K562 (cell line): ENCODE results near the gene DENND1A. TPM values are rescaled to one million over a fixed set of nuclear protein-coding genes. Genes with fewer than 3 reads are reported as not detected.

Experiments used
- ATAC-seq: fragments of 200-7000 bp; cut with Tn5 transposase; 3 replicates; pipeline ENCODE4 v1.9.1; 2020; ENCODE audit warnings: moderate library complexity
- BruUV-seq: library from RNA; stranded (reverse); fragments of 400-500 nt; replicated peaks from 2 replicates; lab custom pipeline; 2021; lab: Mats Ljungman, UMichigan
- CTCF ChIA-PET: fragments of 300-600 bp; formaldehyde crosslinking; extraction: SDS; loops from one replicate; lab custom pipeline; 2021; ENCODE audit warnings: low intra/inter-chr PET ratio; lab: Yijun Ruan, JAX
- POLR2A ChIA-PET: fragments of 300-600, 350-650 bp; sonication (Branson Sonifier 250); formaldehyde crosslinking; extraction: SDS; loops from one replicate; lab custom pipeline; 2021; ENCODE audit warnings: antibody characterized with exemption, inconsistent platforms; lab: Yijun Ruan, JAX
- DNase-seq, 4 experiments: peaks; one replicate each; pipeline versions ENCODE4 v3.0.0 to v3.0.0-alpha.2; 2011 to 2018; ENCODE audit warnings: low spot score in 3 of 4, mixed read lengths in 3 of 4; ENCODE audit errors: extremely low read depth in 1 of 4
- FAIRE-seq: peaks from 2 replicates; lab custom pipeline; 2011; peaks lifted over from hg19 to GRCh38; lab: Jason Lieb, UNC
- H2AFZ ChIP-seq: 2 replicates; pipeline ENCODE4 v1.6.0; 2011; ENCODE audit warnings: low read depth, low read length, control low read depth, inconsistent platforms
- H3K27ac ChIP-seq: fragments of 200-600 bp; 3 replicates; pipeline ENCODE4 v1.8.0; 2011; ENCODE audit warnings: low read depth, mild to moderate bottlenecking, control low read depth, inconsistent platforms, low read length, moderate library complexity, mixed read lengths; ENCODE audit errors: extremely low read depth
- H3K27me3 ChIP-seq, 2 experiments: fragments of 300-600 bp in 1 of 2; 2 replicates in 1 of 2; 3 replicates in 1 of 2; pipeline versions ENCODE4 v1.6.0 to v1.8.0; 2011; ENCODE audit warnings: inconsistent platforms in 2 of 2, low read length in 2 of 2, mild to moderate bottlenecking in 1 of 2, mixed read lengths in 1 of 2, moderate library complexity in 1 of 2; ENCODE audit not compliant: control insufficient read depth in 2 of 2, insufficient read depth in 2 of 2
- H3K36me3 ChIP-seq: fragments of 300-600 bp; 3 replicates; pipeline ENCODE4 v1.8.0; 2011; ENCODE audit warnings: mild to moderate bottlenecking, low read length, inconsistent platforms; ENCODE audit not compliant: control insufficient read depth, insufficient read depth
- H3K4me1 ChIP-seq, 2 experiments: fragments of 200-600 bp in 1 of 2; replicated peaks in 1 of 2; 2 replicates in 1 of 2; 3 replicates in 1 of 2; pipeline versions ENCODE4 v1.5.1 to v1.8.0; 2011; ENCODE audit warnings: inconsistent platforms in 2 of 2, low read length in 2 of 2, mild to moderate bottlenecking in 1 of 2, mixed read lengths in 1 of 2, moderate library complexity in 1 of 2; ENCODE audit not compliant: control insufficient read depth in 2 of 2, insufficient read depth in 2 of 2
- H3K4me2 ChIP-seq: 2 replicates; pipeline ENCODE4 v1.6.1; 2011; ENCODE audit warnings: low read length, control low read depth, inconsistent platforms, mixed read lengths; ENCODE audit not compliant: insufficient read depth
- H3K4me3 ChIP-seq: fragments of 200-600 bp; sonication (generic), shearing (Covaris generic); 2 replicates; pipeline ENCODE4 v1.5.1; 2016; ENCODE audit warnings: control low read depth, inconsistent platforms
- H3K79me2 ChIP-seq: fragments of 200-600 bp; 3 replicates; pipeline ENCODE4 v1.8.0; 2011; ENCODE audit warnings: low read length, inconsistent platforms; ENCODE audit not compliant: control insufficient read depth, insufficient read depth
- H3K9ac ChIP-seq, 2 experiments: 2 replicates each; pipeline versions ENCODE4 v1.6.0 to v1.6.1; 2011; ENCODE audit warnings: low read depth in 2 of 2, low read length in 2 of 2, control low read depth in 1 of 2, inconsistent platforms in 1 of 2, mild to moderate bottlenecking in 1 of 2, mixed read lengths in 1 of 2; ENCODE audit not compliant: insufficient read depth in 1 of 2
- H3K9me1 ChIP-seq: one replicate; pipeline ENCODE4 v1.6.0; 2011; ENCODE audit warnings: inconsistent platforms, mild to moderate bottlenecking, low read length, moderate library complexity; ENCODE audit not compliant: control insufficient read depth, insufficient read depth
- H3K9me3 ChIP-seq: replicated peaks from 2 replicates; pipeline ENCODE4 v1.5.1; 2011; ENCODE audit warnings: low read depth, low read length, inconsistent platforms; ENCODE audit not compliant: control insufficient read depth, insufficient read depth
- H4K20me1 ChIP-seq: replicated peaks from 2 replicates; pipeline ENCODE4 v1.6.1; 2011; ENCODE audit warnings: low read length, inconsistent platforms, mixed read lengths; ENCODE audit not compliant: control insufficient read depth, insufficient read depth
- BRD4 ChIP-seq: fragments of 200-600 bp; sonication (generic); IDR thresholded peaks from 2 replicates; pipeline ENCODE4 v1.6.1; 2017; ENCODE audit warnings: inconsistent platforms
- EGR1 ChIP-seq: fragments of 450-650 bp; conservative IDR thresholded peaks from 2 replicates; pipeline ENCODE4 v1.6.1; 2017; ENCODE audit warnings: mild to moderate bottlenecking
- HIVEP1 ChIP-seq: fragments of 250-450 bp; sonication (Bioruptor Pico); IDR thresholded peaks from 2 replicates; pipeline ENCODE4 v1.4.0; 2020; ENCODE audit warnings: mild to moderate bottlenecking
- LCOR ChIP-seq: sonication (generic); formaldehyde crosslinking; IDR thresholded peaks from 2 replicates; pipeline ENCODE4 v1.8.0; 2022; ENCODE audit warnings: mild to moderate bottlenecking, missing genetic modification reagents
- MTA1 ChIP-seq: fragments of 450-650 bp; IDR thresholded peaks from 2 replicates; pipeline ENCODE4 v1.6.1; 2017; ENCODE audit warnings: borderline replicate concordance
- NFRKB ChIP-seq: fragments of 450-650 bp; IDR thresholded peaks from 2 replicates; pipeline ENCODE4 v1.6.1; 2016; ENCODE audit warnings: low read depth
- RCOR1 ChIP-seq, 2 experiments: IDR thresholded peaks; 2 replicates each; pipeline ENCODE4 v1.6.1; 2012; ENCODE audit warnings: low read depth in 2 of 2, low read length in 2 of 2, borderline replicate concordance in 1 of 2, improper control_type of control experiment in 1 of 2
- ZNF316 ChIP-seq: fragments of 450-650 bp; IDR thresholded peaks from 2 replicates; pipeline ENCODE4 v1.6.1; 2016
- ZNF584 ChIP-seq: fragments of 200-800 bp; sonication (Bioruptor generic); IDR thresholded peaks from 2 replicates; pipeline ENCODE4 v1.6.1; 2016; ENCODE audit warnings: low read depth, mild to moderate bottlenecking, missing genetic modification characterization, missing compliant biosample characterization
- WGBS: fragments of 100-300 bp; shearing (Covaris generic); methylation state at CpG from one replicate; pipeline ENCODE4 v1.1.6; 2016; ENCODE audit warnings: low coverage, mixed read lengths; ENCODE audit not compliant: insufficient coverage; ENCODE audit errors: missing lambda C conversion rate; 5-methylcytosine and 5-hydroxymethylcytosine counted together
- in situ Hi-C: fragments of 300-500 bp; cut with MboI; formaldehyde crosslinking; loops from 4 replicates; pipeline ENCODE4 v1.15.0; 2018; ENCODE audit warnings: inconsistent platforms, mixed read lengths
- intact Hi-C: fragments of 100-400 bp; cut with micrococcal nuclease; formaldehyde crosslinking; loops from 2 replicates; pipeline ENCODE4 v1.14.2; 2022
- polyA plus RNA-seq, 8 experiments: library from polyadenylated mRNA; depleted of rRNA in 4 of 8; stranded (reverse) in 5 of 8; unstranded in 3 of 8; fragments of >200 nt; fragmentation: Nextera tagmentation in 2 of 8; fragmentation: Illumina TruSeq in 1 of 8; extraction: Ambion mirVana in 2 of 8; extraction: Trizol in 1 of 8; gene quantifications; 2 replicates each; pipeline versions ENCODE4 v1.2.1 to v1.2.3, GENCODE V29; 2011 to 2014; ENCODE audit warnings: inconsistent platforms in 1 of 8, missing spikeins in 1 of 8
- total RNA-seq, 7 experiments: library from RNA; depleted of rRNA in 6 of 7; stranded (reverse); fragments of >200 nt in 6 of 7; fragmentation: Illumina TruSeq in 2 of 7; extraction: Trizol in 2 of 7; gene quantifications; 2 replicates each; pipeline versions ENCODE4 v1.2.1 to v1.2.3, GENCODE V29; 2011 to 2021; ENCODE audit warnings: low replicate concordance in 1 of 7
- TF ChIP-seq, protein P1 (sequence below): fragments of 450-650 bp; conservative IDR thresholded peaks from 2 replicates; pipeline ENCODE4 v1.6.1; 2016; ENCODE audit warnings: missing genetic modification characterization, low read depth, mild to moderate bottlenecking, control low read depth, missing compliant biosample characterization

Gene DENND1A
- total and polyA plus RNA-seq, 9 of the 15 experiments (the other 6 are each of a cell fraction or from before 2014, with no cell fraction given), result 7.6 to 29.5 (median 15.7) TPM

DNA sequence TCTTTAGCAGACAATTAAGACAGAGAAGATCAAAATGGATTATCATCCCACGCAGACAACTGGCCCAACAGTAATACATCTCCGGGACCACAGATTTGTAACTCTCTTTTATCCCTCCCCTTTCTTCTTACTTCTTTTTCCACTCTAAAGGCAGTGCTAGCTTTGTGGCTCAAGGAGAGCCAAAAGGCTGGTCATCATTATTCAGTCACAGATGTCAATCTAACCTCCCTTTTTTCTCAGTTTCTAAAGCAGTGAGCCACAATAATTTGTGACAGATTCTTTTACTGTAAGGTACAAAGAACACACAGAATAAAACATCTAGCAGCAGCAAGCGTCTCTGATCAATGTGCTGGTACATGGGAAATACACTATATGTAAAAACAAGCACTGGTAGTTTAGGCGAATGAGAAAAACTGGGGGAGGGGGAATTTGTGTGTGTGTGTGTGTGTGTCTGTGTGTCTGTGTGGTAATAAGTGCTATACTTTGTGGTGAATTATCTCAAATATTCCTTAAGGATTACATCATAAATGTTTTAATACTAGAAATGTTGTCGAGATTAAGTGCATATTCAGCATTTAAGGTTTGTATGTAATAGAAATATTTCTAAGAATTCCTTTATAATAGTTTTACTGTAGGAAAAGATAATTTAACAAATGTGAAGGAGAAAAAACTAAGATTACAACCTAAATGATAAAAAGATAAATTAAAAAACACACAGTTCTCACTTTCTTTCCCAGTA, 140.2 kb downstream of the DENND1A start (continued):
- TF ChIP-seq LCOR (CRISPR knock-in tag) (no peak), RCOR1 (IDR thresholded peaks at IDR 0.05; ENCODE audit: borderline replicate concordance in 1 of 2, low read depth in 2 of 2, low read length in 2 of 2) (no peak), HIVEP1 (no peak), ZNF584 (CRISPR knock-in tag) (no peak), MTA1 (no peak), ZNF316 (peak; percentile 88), EGR1 (no peak)

DNA sequence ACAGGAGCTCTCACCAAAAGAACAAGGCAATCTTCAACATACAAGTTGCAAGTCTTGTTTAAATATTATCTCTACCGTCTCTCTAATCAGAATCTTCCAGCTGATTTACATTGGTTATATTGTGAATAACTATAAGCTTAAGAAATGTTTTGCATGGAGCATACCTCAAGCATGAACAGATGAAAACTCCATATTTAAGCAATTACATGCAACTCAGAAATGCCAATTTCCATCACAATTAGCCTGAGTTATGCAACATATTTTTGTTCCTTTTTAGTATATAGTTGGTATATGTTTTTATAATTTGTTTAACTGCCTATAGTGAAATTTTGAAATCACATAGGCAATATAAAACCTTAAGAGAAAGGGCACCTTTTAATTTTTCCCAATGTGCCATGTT, 142.5 kb downstream of the DENND1A start:
- no peaks in the 10 kb centered on the region for H3K4me1 ChIP-seq
- intact Hi-C loops, result no loop called here
- in situ Hi-C loops, result no loop called here
- 50% methylated on average over 1 of the region's 1 CpG for WGBS
- ChIA-PET POLR2A (interaction anchor here (0.9 to 1.4 kb wide), 2 partner anchors 10 to 13 kb away, joined by 3 read pairs; no protein-coding TSS in a partner anchor), CTCF (no interaction called here)
- no peak overlapping the region for H3K9ac ChIP-seq
- DNase-seq, result no peak
- H3K4me2 ChIP-seq, result no peak overlapping the region
- H2AFZ ChIP-seq, result no peak overlapping the region
- H3K9me1 ChIP-seq, result no peaks in the 10 kb centered on the region
- H3K9me3 ChIP-seq, result no peaks in the 10 kb centered on the region
- TF ChIP-seq, protein P1, sequence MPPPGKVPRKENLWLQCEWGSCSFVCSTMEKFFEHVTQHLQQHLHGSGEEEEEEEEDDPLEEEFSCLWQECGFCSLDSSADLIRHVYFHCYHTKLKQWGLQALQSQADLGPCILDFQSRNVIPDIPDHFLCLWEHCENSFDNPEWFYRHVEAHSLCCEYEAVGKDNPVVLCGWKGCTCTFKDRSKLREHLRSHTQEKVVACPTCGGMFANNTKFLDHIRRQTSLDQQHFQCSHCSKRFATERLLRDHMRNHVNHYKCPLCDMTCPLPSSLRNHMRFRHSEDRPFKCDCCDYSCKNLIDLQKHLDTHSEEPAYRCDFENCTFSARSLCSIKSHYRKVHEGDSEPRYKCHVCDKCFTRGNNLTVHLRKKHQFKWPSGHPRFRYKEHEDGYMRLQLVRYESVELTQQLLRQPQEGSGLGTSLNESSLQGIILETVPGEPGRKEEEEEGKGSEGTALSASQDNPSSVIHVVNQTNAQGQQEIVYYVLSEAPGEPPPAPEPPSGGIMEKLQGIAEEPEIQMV (tag), result no peak
- TF ChIP-seq BRD4 (no peak), NFRKB (no peak)
- H4K20me1 ChIP-seq, result no peaks in the 10 kb centered on the region
- no peak overlapping the region for H3K4me3 ChIP-seq
- H3K36me3 ChIP-seq, result no peaks in the 10 kb centered on the region
- BruUV-seq, result no TSS peak
- FAIRE-seq, result no peak
- no peak overlapping the region for H3K27ac ChIP-seq
- no peaks in the 10 kb centered on the region for H3K79me2 ChIP-seq
- ATAC-seq, result no peak
- H3K27me3 ChIP-seq, result no peaks in the 10 kb centered on the region
